Sigmoid colon (tissue), 7 donors: ENCODE measurements around the gene NR1H4. TPM values are rescaled to one million over a fixed set of nuclear protein-coding genes. Genes with fewer than 3 reads are reported as not detected.

Experiments used
- DNase-seq: peaks from one replicate; pipeline ENCODE4 v3.0.0-alpha.2; 2019
- H3K27ac ChIP-seq, 4 donors: fragments of 200-600 bp; sonication (generic); one replicate each; pipeline ENCODE4 v1.5.1; 2016 to 2019; ENCODE audit warnings: mild to moderate bottlenecking in 1 of 4
- H3K27me3 ChIP-seq, 3 donors: fragments of 200-600 bp; sonication (generic); one replicate each; pipeline ENCODE4 v1.5.1; 2019; ENCODE audit warnings: mild to moderate bottlenecking in 1 of 3
- H3K36me3 ChIP-seq, 4 donors: fragments of 200-600 bp; sonication (generic); one replicate each; pipeline ENCODE4 v1.5.1; 2016 to 2019
- H3K4me1 ChIP-seq, 4 donors: fragments of 200-600 bp; sonication (generic); one replicate each; pipeline ENCODE4 v1.5.1; 2017 to 2019
- H3K4me3 ChIP-seq, 4 donors: fragments of 200-600 bp; sonication (generic); one replicate each; pipeline ENCODE4 v1.5.1; 2017 to 2019; ENCODE audit warnings: mild to moderate bottlenecking in 2 of 4, moderate library complexity in 1 of 4
- H3K9me3 ChIP-seq, 4 donors: fragments of 200-600 bp in 3 of 4; sonication (generic) in 3 of 4; one replicate each; pipeline versions ENCODE4 v1.5.1 to v1.6.1; 2013 to 2019
- EP300 ChIP-seq, 4 donors: sonication (generic); formaldehyde crosslinking; IDR thresholded peaks; one replicate each; pipeline ENCODE4 v1.6.1; 2017; ENCODE audit warnings: antibody characterized with exemption in 4 of 4
- POLR2A ChIP-seq, 2 donors: fragments of 450-650 bp; IDR thresholded peaks; one replicate each; pipeline ENCODE4 v1.6.1; 2016; ENCODE audit warnings: antibody characterized with exemption in 2 of 2, mild to moderate bottlenecking in 2 of 2, moderate library complexity in 2 of 2
- POLR2AphosphoS5 ChIP-seq, 4 donors: sonication (generic); formaldehyde crosslinking; IDR thresholded peaks; one replicate each; pipeline ENCODE4 v1.6.1; 2017; ENCODE audit warnings: antibody characterized with exemption in 4 of 4
- WGBS, 2 donors: extraction: QIAGEN DNeasy Blood & Tissue Kit; methylation state at CpG; one replicate each; pipeline ENCODE4 v1.1.7; 2013; 5-methylcytosine and 5-hydroxymethylcytosine counted together
- intact Hi-C: fragments of 100-400 bp; cut with DNase I; formaldehyde crosslinking; loops from one replicate; pipeline ENCODE4 v1.15.1; 2023
- polyA plus RNA-seq, 3 donors: library from polyadenylated mRNA; stranded (reverse); fragments of 200-250 nt; gene quantifications; one replicate each; pipeline ENCODE4 v1.2.3, GENCODE V29; 2013
- total RNA-seq, 4 donors: library from RNA; depleted of rRNA; stranded (reverse); fragments of >200 nt; gene quantifications; one replicate each; pipeline ENCODE4 v1.1.0, GENCODE V29; 2016
- TF ChIP-seq, protein P1 (sequence below), 4 experiments: fragments of 450-650 bp in 3 of 4; fragments of 200-600 bp in 1 of 4; IDR thresholded peaks; one replicate each; pipeline ENCODE4 v1.5.1; 2016 to 2019; ENCODE audit warnings: antibody characterized with exemption in 4 of 4, mild to moderate bottlenecking in 3 of 4, moderate library complexity in 2 of 4
- donor health status: healthy with polysubstance abuse.
- donor health status: Bipolar disorder and iron deficiency.
- donor health status: healthy.

NR1H4 gene
- total and polyA plus RNA-seq, 7 donors: 4.5 to 43.9 (median 9.6) TPM; not detected in 4

DNA sequence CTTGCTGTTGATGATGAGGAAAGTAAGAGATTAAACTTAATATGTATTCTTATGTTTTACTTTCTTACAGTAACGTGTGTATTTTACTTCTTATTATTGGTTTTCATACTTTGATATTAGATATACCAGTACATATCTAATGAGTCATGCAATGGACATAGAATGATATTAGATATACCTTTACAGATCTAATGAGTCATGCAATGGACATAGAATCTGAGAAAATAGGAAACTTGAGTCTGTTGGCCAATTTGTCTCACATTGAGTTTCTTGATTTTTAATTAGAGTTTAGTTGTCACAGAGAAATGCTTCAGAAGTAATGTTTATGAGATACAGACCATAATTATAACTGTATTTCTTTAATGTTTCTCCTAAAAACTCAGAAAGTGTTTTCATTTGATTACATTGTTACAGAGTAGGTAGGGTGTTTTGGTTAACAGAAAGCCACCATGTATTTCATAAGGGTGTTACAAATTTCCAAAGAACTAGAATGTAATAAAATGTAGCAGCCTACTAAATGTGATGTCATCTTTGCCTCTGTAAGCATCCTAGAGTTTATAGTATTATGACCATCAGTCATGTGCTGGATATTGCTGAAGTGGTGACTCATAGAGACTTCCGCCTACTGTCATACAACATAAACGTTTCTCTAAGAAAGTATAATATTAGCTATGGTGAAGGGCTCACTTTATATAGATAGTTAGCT lies 102.8 kb downstream of the NR1H4 start:
- WGBS, 2 donors: 22 to 60% methylated on average over 3 of the region's 3 CpGs
- intact Hi-C loops: no loop called here
- H3K9me3 ChIP-seq: no peaks in the 10 kb centered on the region
- DNase-seq: no peak
- H3K4me3 ChIP-seq: no peak overlapping the region
- H3K4me1 ChIP-seq: peaks cover 0 to 20% (median 15%) of the 10 kb centered on the region in 4 donors
- TF ChIP-seq POLR2AphosphoS5 (IDR thresholded peaks at IDR 0.05): peak in 1 of 4 donors; percentile 23
- TF ChIP-seq EP300 (IDR thresholded peaks at IDR 0.05): no peak
- no peak for TF ChIP-seq POLR2A (IDR thresholded peaks at IDR 0.05)
- TF ChIP-seq, protein P1, sequence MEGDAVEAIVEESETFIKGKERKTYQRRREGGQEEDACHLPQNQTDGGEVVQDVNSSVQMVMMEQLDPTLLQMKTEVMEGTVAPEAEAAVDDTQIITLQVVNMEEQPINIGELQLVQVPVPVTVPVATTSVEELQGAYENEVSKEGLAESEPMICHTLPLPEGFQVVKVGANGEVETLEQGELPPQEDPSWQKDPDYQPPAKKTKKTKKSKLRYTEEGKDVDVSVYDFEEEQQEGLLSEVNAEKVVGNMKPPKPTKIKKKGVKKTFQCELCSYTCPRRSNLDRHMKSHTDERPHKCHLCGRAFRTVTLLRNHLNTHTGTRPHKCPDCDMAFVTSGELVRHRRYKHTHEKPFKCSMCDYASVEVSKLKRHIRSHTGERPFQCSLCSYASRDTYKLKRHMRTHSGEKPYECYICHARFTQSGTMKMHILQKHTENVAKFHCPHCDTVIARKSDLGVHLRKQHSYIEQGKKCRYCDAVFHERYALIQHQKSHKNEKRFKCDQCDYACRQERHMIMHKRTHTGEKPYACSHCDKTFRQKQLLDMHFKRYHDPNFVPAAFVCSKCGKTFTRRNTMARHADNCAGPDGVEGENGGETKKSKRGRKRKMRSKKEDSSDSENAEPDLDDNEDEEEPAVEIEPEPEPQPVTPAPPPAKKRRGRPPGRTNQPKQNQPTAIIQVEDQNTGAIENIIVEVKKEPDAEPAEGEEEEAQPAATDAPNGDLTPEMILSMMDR (IDR thresholded peaks at IDR 0.05): no peak
- no peaks in the 10 kb centered on the region for H3K27me3 ChIP-seq
- no peak overlapping the region for H3K27ac ChIP-seq
- H3K36me3 ChIP-seq: no peaks in the 10 kb centered on the region

DNA sequence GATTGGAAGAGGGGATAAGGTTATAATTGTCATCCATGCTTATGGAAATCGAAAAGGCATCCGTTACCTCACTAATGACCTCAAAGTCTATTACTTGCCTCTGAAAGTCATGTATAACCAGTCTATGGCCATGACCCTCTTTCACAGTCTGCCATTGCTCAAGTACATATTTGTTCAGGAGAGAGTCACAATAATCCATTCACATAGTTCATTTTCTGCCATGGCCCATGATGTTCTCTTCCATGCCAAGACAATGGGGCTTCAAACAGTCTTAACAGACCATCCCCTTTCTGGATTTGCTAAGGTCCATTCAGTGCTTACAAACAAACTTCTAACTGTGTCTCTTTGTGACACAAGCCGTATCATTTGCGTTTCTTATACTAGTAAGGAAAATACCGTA lies 105.3 kb downstream of the NR1H4 start:
- Histone ChIP-seq H3K9me3 (no peaks in the 10 kb centered on the region), H3K27ac (no peak overlapping the region), H3K36me3 (no peaks in the 10 kb centered on the region), H3K4me1 (peaks cover 0 to 12% (median 9%) of the 10 kb centered on the region in 4 donors), H3K27me3 (no peaks in the 10 kb centered on the region), H3K4me3 (no peak overlapping the region)
- intact Hi-C loops: no loop called here
- TF ChIP-seq POLR2AphosphoS5 (IDR thresholded peaks at IDR 0.05): no peak
- no peak for DNase-seq
- 94 to 96% methylated on average over 5 of the region's 5 CpGs for WGBS, 2 donors

- Histone ChIP-seq H3K27me3 (no peaks in the 10 kb centered on the region), H3K4me3 (no peak overlapping the region), H3K27ac (no peak overlapping the region), H3K36me3 (no peaks in the 10 kb centered on the region), H3K9me3 (no peaks in the 10 kb centered on the region), H3K4me1 (peaks cover 0 to 3% (median under 1%) of the 10 kb centered on the region in 4 donors)
- intact Hi-C loops: no loop called here
- no peak for TF ChIP-seq EP300 (IDR thresholded peaks at IDR 0.05)
- DNase-seq: no peak
- 48 to 50% methylated on average over 2 of the region's 2 CpGs for WGBS, 2 donors
Measured at GRCh38 chr12:100579844-100580243, 106.2 kb downstream of the NR1H4 start.

DNA sequence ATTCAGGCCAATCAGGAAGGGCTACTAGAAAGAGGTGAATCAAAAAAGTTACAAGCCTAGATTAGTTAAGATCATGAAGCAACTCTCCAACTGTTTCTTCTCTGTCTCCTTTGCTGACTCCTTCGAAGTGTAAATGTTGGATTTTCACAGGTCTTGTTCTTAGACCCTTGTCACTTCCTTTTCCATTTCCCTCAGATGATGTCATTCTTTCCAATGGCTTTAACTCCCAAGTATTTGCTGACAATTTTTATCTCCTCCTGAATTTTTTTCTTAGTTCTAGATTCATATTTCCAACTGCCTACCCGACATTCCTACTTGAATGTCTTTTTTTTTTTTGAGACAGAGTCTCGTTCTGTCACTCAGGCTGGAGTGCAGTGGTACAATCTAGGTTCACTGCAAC lies 110.6 kb downstream of the NR1H4 start:
- H3K27ac ChIP-seq: no peak overlapping the region

DNA sequence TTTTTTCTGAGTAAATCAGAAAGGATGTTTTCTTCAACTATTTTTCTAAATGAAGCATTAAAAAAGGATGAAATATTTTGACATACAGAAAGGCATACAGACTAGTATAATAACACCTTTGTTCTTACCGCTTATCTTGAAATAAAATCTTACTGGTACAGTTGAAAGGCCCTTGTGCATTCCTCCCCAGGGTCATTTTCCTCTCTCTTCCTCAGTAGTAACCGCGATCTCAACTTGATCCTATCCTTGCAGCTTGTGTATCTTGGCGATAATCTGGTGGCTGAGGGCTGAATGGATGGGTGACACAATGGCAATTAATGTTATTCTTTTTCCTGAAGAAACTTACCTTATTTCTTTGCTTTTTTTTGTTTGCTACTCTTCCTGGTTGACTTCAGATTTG lies 118.3 kb downstream of the NR1H4 start:
- intact Hi-C loops: no loop called here
- H3K27ac ChIP-seq: no peak overlapping the region

More for the DNA sequence above, 110.6 kb downstream of the NR1H4 start:
- Histone ChIP-seq H3K36me3 (no peaks in the 10 kb centered on the region), H3K4me3 (no peak overlapping the region), H3K9me3 (peaks cover 0 to 7% (median under 1%) of the 10 kb centered on the region in 4 donors), H3K27me3 (no peaks in the 10 kb centered on the region), H3K4me1 (no peaks in the 10 kb centered on the region)
- intact Hi-C loops: no loop called here
- no peak for DNase-seq
- TF ChIP-seq EP300 (IDR thresholded peaks at IDR 0.05) (no peak), POLR2AphosphoS5 (IDR thresholded peaks at IDR 0.05) (no peak), POLR2A (IDR thresholded peaks at IDR 0.05) (no peak)
- TF ChIP-seq, protein P1 (IDR thresholded peaks at IDR 0.05): no peak
- WGBS, 2 donors: 87 to 93% methylated on average over 3 of the region's 3 CpGs

More for the DNA sequence above, 118.3 kb downstream of the NR1H4 start:
- 22 to 80% methylated on average over 4 of the region's 4 CpGs for WGBS, 2 donors
- Histone ChIP-seq H3K4me3 (no peak overlapping the region), H3K27me3 (no peaks in the 10 kb centered on the region), H3K4me1 (no peaks in the 10 kb centered on the region), H3K36me3 (no peaks in the 10 kb centered on the region), H3K9me3 (peaks cover 0 to 7% (median under 1%) of the 10 kb centered on the region in 4 donors)
- TF ChIP-seq POLR2AphosphoS5 (IDR thresholded peaks at IDR 0.05): no peak
- TF ChIP-seq POLR2A (IDR thresholded peaks at IDR 0.05): no peak
- TF ChIP-seq, protein P1 (IDR thresholded peaks at IDR 0.05): no peak
- no peak for TF ChIP-seq EP300 (IDR thresholded peaks at IDR 0.05)
- DNase-seq: no peak
